ENCODE measurements around the gene P4HTM. TPM values are rescaled to one million over a fixed set of nuclear protein-coding genes. Genes with fewer than 3 reads are reported as not detected.

P4HTM gene
- total RNA-seq, 1 donor from 2014 or later, result 25.0 TPM

DNA sequence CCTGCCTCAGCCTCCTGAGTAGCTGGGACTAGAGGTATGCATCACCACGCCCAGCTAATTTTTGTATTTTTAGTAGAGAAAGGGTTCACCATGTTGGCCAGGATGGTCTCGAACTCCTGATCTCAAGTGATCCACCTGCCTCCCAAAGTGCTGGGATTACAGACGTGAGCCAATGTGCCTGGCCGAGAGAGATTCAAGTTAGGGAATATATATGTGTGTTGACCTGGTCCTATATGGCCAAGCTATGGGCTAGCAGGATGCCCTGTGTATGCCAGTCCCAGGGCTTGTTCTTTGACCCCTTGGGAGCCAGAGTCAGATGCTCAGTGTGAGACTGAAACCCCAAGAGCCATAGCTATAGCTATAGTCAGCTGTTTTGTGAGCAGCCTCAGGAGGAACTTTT is 33.7 kb downstream of the P4HTM start:
- peaks cover 2% of the 10 kb centered on the region for H3K9me3 Mint-ChIP-seq (ENCODE audit: unreplicated experiment)
- Histone ChIP-seq H3K36me3 (ENCODE audit: insufficient read depth, low read length) (peaks cover 40% of the 10 kb centered on the region), H3K9me3 (ENCODE audit: insufficient read depth, low read depth, low read length) (no peaks in the 10 kb centered on the region), H3K9ac (ENCODE audit: low read length) (no peak overlapping the region), H4K20me1 (ENCODE audit: insufficient read depth, low read length) (peaks cover 61% of the 10 kb centered on the region), H3K79me2 (ENCODE audit: insufficient read depth, low read length) (peaks cover 85% of the 10 kb centered on the region), H3K4me3 (ENCODE audit: insufficient read depth, low read depth, low read length) (no peak overlapping the region), H2AFZ (ENCODE audit: low read depth, low read length) (no peak overlapping the region), H3K27me3 (ENCODE audit: insufficient read depth, low read length) (no peaks in the 10 kb centered on the region), H3K27ac (ENCODE audit: low read depth, low read length) (no peak overlapping the region), H3K4me1 (ENCODE audit: insufficient read depth, low read length) (peaks cover 27% of the 10 kb centered on the region), H3K4me2 (ENCODE audit: low read length) (no peak overlapping the region)
- no peak for DNase-seq (ENCODE audit: low read depth)
- no peaks in the 10 kb centered on the region for H3K27me3 Mint-ChIP-seq (ENCODE audit: low read depth, unreplicated experiment)
- peaks cover 26% of the 10 kb centered on the region for H3K4me1 Mint-ChIP-seq (ENCODE audit: low read depth, unreplicated experiment)
- no peak overlapping the region for H3K27ac Mint-ChIP-seq (ENCODE audit: unreplicated experiment)
- no peak for FAIRE-seq
- peaks cover 19% of the 10 kb centered on the region for H3K36me3 Mint-ChIP-seq (ENCODE audit: low read depth, unreplicated experiment)
- peak overlapping the region; percentile 93 for H3K4me3 Mint-ChIP-seq (ENCODE audit: unreplicated experiment)
- TF ChIP-seq, protein P1, sequence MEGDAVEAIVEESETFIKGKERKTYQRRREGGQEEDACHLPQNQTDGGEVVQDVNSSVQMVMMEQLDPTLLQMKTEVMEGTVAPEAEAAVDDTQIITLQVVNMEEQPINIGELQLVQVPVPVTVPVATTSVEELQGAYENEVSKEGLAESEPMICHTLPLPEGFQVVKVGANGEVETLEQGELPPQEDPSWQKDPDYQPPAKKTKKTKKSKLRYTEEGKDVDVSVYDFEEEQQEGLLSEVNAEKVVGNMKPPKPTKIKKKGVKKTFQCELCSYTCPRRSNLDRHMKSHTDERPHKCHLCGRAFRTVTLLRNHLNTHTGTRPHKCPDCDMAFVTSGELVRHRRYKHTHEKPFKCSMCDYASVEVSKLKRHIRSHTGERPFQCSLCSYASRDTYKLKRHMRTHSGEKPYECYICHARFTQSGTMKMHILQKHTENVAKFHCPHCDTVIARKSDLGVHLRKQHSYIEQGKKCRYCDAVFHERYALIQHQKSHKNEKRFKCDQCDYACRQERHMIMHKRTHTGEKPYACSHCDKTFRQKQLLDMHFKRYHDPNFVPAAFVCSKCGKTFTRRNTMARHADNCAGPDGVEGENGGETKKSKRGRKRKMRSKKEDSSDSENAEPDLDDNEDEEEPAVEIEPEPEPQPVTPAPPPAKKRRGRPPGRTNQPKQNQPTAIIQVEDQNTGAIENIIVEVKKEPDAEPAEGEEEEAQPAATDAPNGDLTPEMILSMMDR (IDR thresholded peaks at IDR 0.05; ENCODE audit: insufficient read depth, low read depth, low read length), result no peak
- no peak for TF ChIP-seq EZH2 (IDR thresholded peaks at IDR 0.05; ENCODE audit: insufficient read depth, low read length)

DNA sequence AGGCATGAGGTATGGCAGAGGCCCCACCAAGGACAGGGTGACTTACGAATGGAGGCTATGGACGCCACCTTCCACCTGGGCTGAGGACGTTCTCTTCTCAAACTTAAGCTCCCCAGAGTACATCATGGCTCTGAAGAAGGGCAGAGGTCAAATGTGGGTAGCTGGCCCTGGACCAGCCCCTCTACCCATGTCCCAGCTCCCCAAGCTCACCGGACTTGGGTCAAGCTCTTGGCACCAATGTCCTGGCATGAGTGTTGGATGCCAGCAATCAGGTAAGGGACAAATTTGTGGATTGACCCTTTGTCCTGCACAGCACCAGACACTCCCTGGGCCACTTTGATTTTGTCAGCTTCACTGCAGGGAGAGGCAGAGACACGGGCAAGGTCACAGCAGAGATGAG is 34.4 kb downstream of the P4HTM start:
- peak overlapping the region; percentile 93 for H3K4me3 Mint-ChIP-seq (ENCODE audit: unreplicated experiment)

More for the DNA sequence above, 34.4 kb downstream of the P4HTM start:
- H3K4me1 ChIP-seq (ENCODE audit: insufficient read depth, low read length), result peaks cover 31% of the 10 kb centered on the region
- FAIRE-seq, result no peak
- Mint-ChIP-seq H3K36me3 (ENCODE audit: low read depth, unreplicated experiment) (peaks cover 20% of the 10 kb centered on the region), H3K4me1 (ENCODE audit: low read depth, unreplicated experiment) (peaks cover 26% of the 10 kb centered on the region), H3K9me3 (ENCODE audit: unreplicated experiment) (peaks cover 2% of the 10 kb centered on the region), H3K27ac (ENCODE audit: unreplicated experiment) (no peak overlapping the region), H3K27me3 (ENCODE audit: low read depth, unreplicated experiment) (no peaks in the 10 kb centered on the region)
- peaks cover 89% of the 10 kb centered on the region for H3K79me2 ChIP-seq (ENCODE audit: insufficient read depth, low read length)
- H3K4me3 ChIP-seq (ENCODE audit: insufficient read depth, low read depth, low read length), result no peak overlapping the region
- no peak overlapping the region for H3K4me2 ChIP-seq (ENCODE audit: low read length)
- H3K9ac ChIP-seq (ENCODE audit: low read length), result no peak overlapping the region
- TF ChIP-seq EZH2 (IDR thresholded peaks at IDR 0.05; ENCODE audit: insufficient read depth, low read length), result no peak
- TF ChIP-seq, protein P1 (IDR thresholded peaks at IDR 0.05; ENCODE audit: insufficient read depth, low read depth, low read length), result no peak
- DNase-seq (ENCODE audit: low read depth), result no peak
- H3K9me3 ChIP-seq (ENCODE audit: insufficient read depth, low read depth, low read length), result no peaks in the 10 kb centered on the region
- no peak overlapping the region for H2AFZ ChIP-seq (ENCODE audit: low read depth, low read length)
- no peaks in the 10 kb centered on the region for H3K27me3 ChIP-seq (ENCODE audit: insufficient read depth, low read length)
- H3K27ac ChIP-seq (ENCODE audit: low read depth, low read length), result no peak overlapping the region
- H3K36me3 ChIP-seq (ENCODE audit: insufficient read depth, low read length), result peaks cover 40% of the 10 kb centered on the region
- peaks cover 61% of the 10 kb centered on the region for H4K20me1 ChIP-seq (ENCODE audit: insufficient read depth, low read length)
